ENCODE measurements around the gene DTX4.

The DTX4 gene

GRCh38 chr11:59184691-59185339 lies 12.9 kb downstream of the DTX4 start:
- no peaks in the 10 kb centered on the region for H3K36me3 ChIP-seq (ENCODE audit: control insufficient read depth in 4 of 4, insufficient read depth in 4 of 4, low read length in 3 of 4)
- DNase-seq, result no peak
- POLR2A ChIA-PET, result no interaction called here
- H3K27ac ChIP-seq (ENCODE audit: insufficient read depth in 1 of 2, low read depth in 1 of 2, low read length in 2 of 2, poor library complexity in 1 of 2, severe bottlenecking in 2 of 2), result no peak overlapping the region
- H3K27me3 ChIP-seq (replicated peaks in 2 of 5; ENCODE audit: control insufficient read depth in 4 of 5, insufficient read depth in 5 of 5, low read length in 4 of 5), result no peaks in the 10 kb centered on the region
- H3K4me3 ChIP-seq (ENCODE audit: control insufficient read depth in 1 of 7, extremely low read depth in 1 of 7, insufficient read depth in 4 of 7, low read depth in 2 of 7, low read length in 6 of 7), result no peak overlapping the region
- peaks cover 0 to 4% (median under 1%) of the 10 kb centered on the region in 4 experiments for H3K4me1 ChIP-seq (ENCODE audit: control extremely low read depth in 1 of 4, control insufficient read depth in 4 of 4, insufficient read depth in 4 of 4, low read length in 3 of 4)
- CTCF ChIA-PET, result interaction anchor here (1.2 to 7.7 kb wide), 5 partner anchors 8 to 22 kb away, joined by 3 to 76 read pairs (median 23); partner anchors contain the start of gene DTX4
- WGBS (ENCODE audit: insufficient coverage), result 96% methylated on average over 5 of the region's 9 CpGs
- H3K9me3 ChIP-seq (ENCODE audit: control extremely low read depth in 1 of 5, control insufficient read depth in 4 of 5, insufficient read depth in 2 of 5, low read depth in 1 of 5, low read length in 4 of 5), result no peaks in the 10 kb centered on the region

- DNase-seq, result no peak
- no peak overlapping the region for H3K27ac ChIP-seq (ENCODE audit: insufficient read depth in 1 of 2, low read depth in 1 of 2, low read length in 2 of 2, poor library complexity in 1 of 2, severe bottlenecking in 2 of 2)
- CTCF ChIA-PET, result interaction anchor here (0.5 to 7.7 kb wide), 7 partner anchors 9 to 33 kb away, joined by 3 to 76 read pairs (median 12); partner anchors contain the start of gene DTX4
- H3K4me3 ChIP-seq (ENCODE audit: control insufficient read depth in 1 of 7, extremely low read depth in 1 of 7, insufficient read depth in 4 of 7, low read depth in 2 of 7, low read length in 6 of 7), result no peak overlapping the region
- 96% methylated on average over 4 of the region's 5 CpGs for WGBS (ENCODE audit: insufficient coverage)
- POLR2A ChIA-PET, result no interaction called here
- H3K9me3 ChIP-seq (ENCODE audit: control extremely low read depth in 1 of 5, control insufficient read depth in 4 of 5, insufficient read depth in 2 of 5, low read depth in 1 of 5, low read length in 4 of 5), result no peaks in the 10 kb centered on the region
- peaks cover 0 to 5% (median 1%) of the 10 kb centered on the region in 4 experiments for H3K4me1 ChIP-seq (ENCODE audit: control extremely low read depth in 1 of 4, control insufficient read depth in 4 of 4, insufficient read depth in 4 of 4, low read length in 3 of 4)
- no peaks in the 10 kb centered on the region for H3K27me3 ChIP-seq (replicated peaks in 2 of 5; ENCODE audit: control insufficient read depth in 4 of 5, insufficient read depth in 5 of 5, low read length in 4 of 5)
- H3K36me3 ChIP-seq (ENCODE audit: control insufficient read depth in 4 of 4, insufficient read depth in 4 of 4, low read length in 3 of 4), result no peaks in the 10 kb centered on the region
Measured at GRCh38 chr11:59185386-59185945, 13.5 kb downstream of the DTX4 start.

- Histone ChIP-seq H3K27me3 (replicated peaks in 2 of 5; ENCODE audit: control insufficient read depth in 4 of 5, insufficient read depth in 5 of 5, low read length in 4 of 5) (no peaks in the 10 kb centered on the region), H3K4me3 (ENCODE audit: control insufficient read depth in 1 of 7, extremely low read depth in 1 of 7, insufficient read depth in 4 of 7, low read depth in 2 of 7, low read length in 6 of 7) (no peak overlapping the region), H3K9me3 (ENCODE audit: control extremely low read depth in 1 of 5, control insufficient read depth in 4 of 5, insufficient read depth in 2 of 5, low read depth in 1 of 5, low read length in 4 of 5) (no peaks in the 10 kb centered on the region), H3K36me3 (ENCODE audit: control insufficient read depth in 4 of 4, insufficient read depth in 4 of 4, low read length in 3 of 4) (no peaks in the 10 kb centered on the region), H3K4me1 (ENCODE audit: control extremely low read depth in 1 of 4, control insufficient read depth in 4 of 4, insufficient read depth in 4 of 4, low read length in 3 of 4) (peaks cover 0 to 5% (median 1%) of the 10 kb centered on the region in 4 experiments), H3K27ac (ENCODE audit: insufficient read depth in 1 of 2, low read depth in 1 of 2, low read length in 2 of 2, poor library complexity in 1 of 2, severe bottlenecking in 2 of 2) (no peak overlapping the region)
- WGBS (ENCODE audit: insufficient coverage), result 93% methylated on average over 3 of the region's 5 CpGs
- POLR2A ChIA-PET, result no interaction called here
- CTCF ChIA-PET, result interaction anchor here (0.8 to 7.7 kb wide), 7 partner anchors 8 to 41 kb away, joined by 3 to 76 read pairs (median 12); partner anchors contain the start of gene DTX4
- peak; percentile 25 to 38 (median 33) for DNase-seq
Measured at GRCh38 chr11:59186130-59186594, 14.2 kb downstream of the DTX4 start.

GRCh38 chr11:59187035-59187434 lies 15.1 kb downstream of the DTX4 start:
- CTCF ChIA-PET, result interaction anchor here (0.8 to 7.7 kb wide), 6 partner anchors 9 to 42 kb away, joined by 3 to 76 read pairs (median 18); partner anchors contain the start of gene DTX4
- WGBS (ENCODE audit: insufficient coverage), result 83% methylated on average over 1 of the region's 3 CpGs
- Histone ChIP-seq H3K9me3 (ENCODE audit: control extremely low read depth in 1 of 5, control insufficient read depth in 4 of 5, insufficient read depth in 2 of 5, low read depth in 1 of 5, low read length in 4 of 5) (no peaks in the 10 kb centered on the region), H3K4me1 (ENCODE audit: control extremely low read depth in 1 of 4, control insufficient read depth in 4 of 4, insufficient read depth in 4 of 4, low read length in 3 of 4) (peaks cover 0 to 5% (median 1%) of the 10 kb centered on the region in 4 experiments), H3K4me3 (ENCODE audit: control insufficient read depth in 1 of 7, extremely low read depth in 1 of 7, insufficient read depth in 4 of 7, low read depth in 2 of 7, low read length in 6 of 7) (no peak overlapping the region), H3K36me3 (ENCODE audit: control insufficient read depth in 4 of 4, insufficient read depth in 4 of 4, low read length in 3 of 4) (no peaks in the 10 kb centered on the region), H3K27ac (ENCODE audit: insufficient read depth in 1 of 2, low read depth in 1 of 2, low read length in 2 of 2, poor library complexity in 1 of 2, severe bottlenecking in 2 of 2) (no peak overlapping the region), H3K27me3 (replicated peaks in 2 of 5; ENCODE audit: control insufficient read depth in 4 of 5, insufficient read depth in 5 of 5, low read length in 4 of 5) (no peaks in the 10 kb centered on the region)
- DNase-seq, result no peak
- POLR2A ChIA-PET, result no interaction called here

- Histone ChIP-seq H3K4me3 (ENCODE audit: control insufficient read depth in 1 of 7, extremely low read depth in 1 of 7, insufficient read depth in 4 of 7, low read depth in 2 of 7, low read length in 6 of 7) (no peak overlapping the region), H3K9me3 (ENCODE audit: control extremely low read depth in 1 of 5, control insufficient read depth in 4 of 5, insufficient read depth in 2 of 5, low read depth in 1 of 5, low read length in 4 of 5) (no peaks in the 10 kb centered on the region), H3K27me3 (replicated peaks in 2 of 5; ENCODE audit: control insufficient read depth in 4 of 5, insufficient read depth in 5 of 5, low read length in 4 of 5) (no peaks in the 10 kb centered on the region), H3K4me1 (ENCODE audit: control extremely low read depth in 1 of 4, control insufficient read depth in 4 of 4, insufficient read depth in 4 of 4, low read length in 3 of 4) (peaks cover 0 to 5% (median 1%) of the 10 kb centered on the region in 4 experiments), H3K27ac (ENCODE audit: insufficient read depth in 1 of 2, low read depth in 1 of 2, low read length in 2 of 2, poor library complexity in 1 of 2, severe bottlenecking in 2 of 2) (no peak overlapping the region), H3K36me3 (ENCODE audit: control insufficient read depth in 4 of 4, insufficient read depth in 4 of 4, low read length in 3 of 4) (no peaks in the 10 kb centered on the region)
- DNase-seq, result no peak
- WGBS (ENCODE audit: insufficient coverage), result 100% methylated on average over 3 of the region's 6 CpGs
- CTCF ChIA-PET, result interaction anchor here (0.8 to 7.7 kb wide), 4 partner anchors 8 to 19 kb away, joined by 3 to 76 read pairs (median 40); partner anchors contain the start of gene DTX4
- POLR2A ChIA-PET, result no interaction called here
Measured at GRCh38 chr11:59187587-59187986, 15.7 kb downstream of the DTX4 start.

- 100% methylated on average over 4 of the region's 4 CpGs for WGBS (ENCODE audit: insufficient coverage)
- ChIA-PET CTCF (interaction anchor here (4.5 to 7.7 kb wide), 3 partner anchors 12 to 17 kb away, joined by 23 to 76 read pairs (median 57); partner anchors contain the start of gene DTX4), POLR2A (no interaction called here)
- Histone ChIP-seq H3K9me3 (ENCODE audit: control extremely low read depth in 1 of 5, control insufficient read depth in 4 of 5, insufficient read depth in 2 of 5, low read depth in 1 of 5, low read length in 4 of 5) (no peaks in the 10 kb centered on the region), H3K4me1 (ENCODE audit: control extremely low read depth in 1 of 4, control insufficient read depth in 4 of 4, insufficient read depth in 4 of 4, low read length in 3 of 4) (peaks cover 0 to 5% (median 1%) of the 10 kb centered on the region in 4 experiments), H3K36me3 (ENCODE audit: control insufficient read depth in 4 of 4, insufficient read depth in 4 of 4, low read length in 3 of 4) (no peaks in the 10 kb centered on the region), H3K27ac (ENCODE audit: insufficient read depth in 1 of 2, low read depth in 1 of 2, low read length in 2 of 2, poor library complexity in 1 of 2, severe bottlenecking in 2 of 2) (no peak overlapping the region), H3K27me3 (replicated peaks in 2 of 5; ENCODE audit: control insufficient read depth in 4 of 5, insufficient read depth in 5 of 5, low read length in 4 of 5) (no peaks in the 10 kb centered on the region), H3K4me3 (ENCODE audit: control insufficient read depth in 1 of 7, extremely low read depth in 1 of 7, insufficient read depth in 4 of 7, low read depth in 2 of 7, low read length in 6 of 7) (no peak overlapping the region)
- DNase-seq, result no peak
Measured at GRCh38 chr11:59188954-59189353, 17.0 kb downstream of the DTX4 start.

GRCh38 chr11:59189986-59190385 lies 18.1 kb downstream of the DTX4 start:
- WGBS (ENCODE audit: insufficient coverage), result 24% methylated on average over 4 of the region's 4 CpGs
- no peak for DNase-seq
- CTCF ChIA-PET, result interaction anchor here (1.1 to 6.0 kb wide), 4 partner anchors 10 to 17 kb away, joined by 4 to 76 read pairs (median 9); partner anchors contain the start of gene DTX4
- Histone ChIP-seq H3K27me3 (replicated peaks in 2 of 5; ENCODE audit: control insufficient read depth in 4 of 5, insufficient read depth in 5 of 5, low read length in 4 of 5) (no peaks in the 10 kb centered on the region), H3K27ac (ENCODE audit: insufficient read depth in 1 of 2, low read depth in 1 of 2, low read length in 2 of 2, poor library complexity in 1 of 2, severe bottlenecking in 2 of 2) (no peak overlapping the region), H3K36me3 (ENCODE audit: control insufficient read depth in 4 of 4, insufficient read depth in 4 of 4, low read length in 3 of 4) (no peaks in the 10 kb centered on the region), H3K9me3 (ENCODE audit: control extremely low read depth in 1 of 5, control insufficient read depth in 4 of 5, insufficient read depth in 2 of 5, low read depth in 1 of 5, low read length in 4 of 5) (no peaks in the 10 kb centered on the region), H3K4me1 (ENCODE audit: control extremely low read depth in 1 of 4, control insufficient read depth in 4 of 4, insufficient read depth in 4 of 4, low read length in 3 of 4) (peaks cover 0 to 5% (median 1%) of the 10 kb centered on the region in 4 experiments), H3K4me3 (ENCODE audit: control insufficient read depth in 1 of 7, extremely low read depth in 1 of 7, insufficient read depth in 4 of 7, low read depth in 2 of 7, low read length in 6 of 7) (no peak overlapping the region)
- POLR2A ChIA-PET, result no interaction called here

All from common myeloid progenitor, CD34-positive (primary cell).